GM12873 (cell line): ENCODE measurements around the gene REX1BD.

Source experiments
- CTCF ChIP-seq: IDR thresholded peaks from 2 replicates; pipeline ENCODE4 v1.5.1; 2012; ENCODE audit warnings: low read depth, mild to moderate bottlenecking, moderate library complexity, low read length, control low read depth; ENCODE audit not compliant: insufficient read depth; ENCODE audit errors: missing control alignments

Gene REX1BD

DNA sequence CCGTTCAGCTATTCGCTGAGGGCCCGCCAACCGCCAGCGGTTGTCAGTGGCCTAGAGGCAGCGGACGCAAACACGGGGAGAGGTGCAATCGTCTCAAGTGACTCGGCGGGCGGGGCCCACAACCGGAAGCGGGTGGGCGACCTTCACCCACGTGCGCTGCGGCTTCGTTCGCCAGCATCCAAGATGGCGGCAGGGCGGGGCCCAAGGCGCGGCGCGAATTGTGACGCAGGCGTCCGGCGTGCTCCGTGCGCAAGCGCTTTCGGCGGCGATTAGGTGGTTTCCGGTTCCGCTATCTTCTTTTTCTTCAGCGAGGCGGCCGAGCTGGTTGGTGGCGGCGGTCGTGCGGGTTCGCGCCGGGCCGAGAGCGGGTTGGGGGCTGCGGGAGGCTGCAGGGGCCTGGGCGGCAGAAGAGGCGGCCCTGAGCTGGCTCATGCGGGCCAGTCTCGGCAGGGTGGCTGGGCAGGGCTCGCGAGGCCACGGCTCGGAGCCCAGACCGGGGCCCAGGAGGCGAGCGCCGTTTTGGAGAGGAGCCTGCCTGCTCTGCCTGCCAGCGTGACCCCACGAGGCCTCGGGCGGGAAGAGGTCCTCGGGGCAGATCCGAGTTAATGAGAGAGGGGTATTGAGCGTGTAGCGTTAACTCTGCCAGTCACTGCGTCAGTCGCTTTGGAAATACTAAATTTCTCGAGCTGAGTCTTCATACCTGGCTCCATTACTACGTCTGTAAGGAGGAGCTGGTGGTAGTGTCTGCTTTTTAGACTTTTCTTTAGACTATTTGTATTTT, 16.8 kb upstream of the REX1BD start, which contains the start of gene UBA52:
Gene UBA52 (plus strand): TSS at position 294 of the 781 bp plus-strand sequence. CDS start 1,444 bp downstream, outside the sequence.
- peak; percentile 1 for TF ChIP-seq CTCF

- TF ChIP-seq CTCF, result no peak
These were observed 13.8 kb upstream of the REX1BD start for GRCh38 chr19:18574691-18575291.

DNA sequence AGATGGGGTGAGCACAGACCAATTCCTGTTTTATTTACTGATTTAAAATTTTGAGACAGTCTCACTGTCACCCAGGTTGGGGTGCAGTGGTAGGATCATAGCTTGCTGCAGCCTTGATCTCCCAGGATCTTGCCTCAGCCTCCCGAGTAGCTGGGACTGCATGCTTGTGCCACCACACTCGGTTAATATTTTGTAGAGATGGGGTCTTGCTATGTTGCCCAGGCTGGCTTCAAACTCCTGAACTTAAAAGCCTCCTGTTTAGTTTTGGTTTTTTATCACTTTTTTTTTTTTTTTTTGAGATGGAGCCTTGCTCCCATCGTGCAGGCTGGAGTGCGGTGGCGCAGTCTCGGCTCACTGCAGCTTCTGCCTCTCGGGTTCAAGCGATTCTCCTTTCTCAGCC, 12.2 kb upstream of the REX1BD start:
- TF ChIP-seq CTCF, result no peak

GRCh38 chr19:18577365-18577914, 11.2 kb upstream of the REX1BD start:
- no peak for TF ChIP-seq CTCF

GRCh38 chr19:18580311-18580710, 8.3 kb upstream of the REX1BD start:
- no peak for TF ChIP-seq CTCF

DNA sequence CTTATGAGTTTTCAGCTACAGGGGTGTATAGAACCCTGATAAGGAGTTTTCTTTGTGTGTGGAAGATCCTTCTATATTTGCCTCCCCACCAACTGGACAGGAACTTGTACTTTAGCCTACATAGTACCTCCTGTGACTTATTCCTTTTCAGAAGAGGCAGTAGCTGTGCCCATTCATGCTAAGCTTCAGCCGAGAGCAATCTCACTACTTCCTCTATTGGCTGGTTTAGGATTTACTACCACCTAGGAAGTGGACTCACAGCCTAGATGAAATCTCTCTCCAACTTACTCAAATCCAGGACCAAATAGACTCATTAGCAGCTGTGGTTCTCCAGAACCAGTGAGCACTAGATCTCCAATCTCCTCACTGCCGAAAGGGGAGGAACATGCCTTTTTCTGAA, 2.3 kb upstream of the REX1BD start:
- TF ChIP-seq CTCF, result peak; percentile 25

GRCh38 chr19:18587561-18587960, 1.0 kb upstream of the REX1BD start:
- TF ChIP-seq CTCF, result no peak
